HG02870 (cell line): ENCODE measurements around the gene CRHR1.

Experiments
- ATAC-seq: cut with Tn5 transposase; IDR thresholded peaks from one replicate; pipeline ENCODE4 v1.9.1; 2021; ENCODE audit warnings: mild to moderate bottlenecking, moderate library complexity; ENCODE audit not compliant: unreplicated experiment

Gene CRHR1

GRCh38 chr17:45758544-45758943, 25.6 kb upstream of the CRHR1 start:
- no peak for ATAC-seq

- ATAC-seq: no peak
Observed at GRCh38 chr17:45759761-45760160, 24.4 kb upstream of the CRHR1 start.

- no peak for ATAC-seq
Observed at GRCh38 chr17:45761957-45762565, 22.1 kb upstream of the CRHR1 start.

- ATAC-seq: no peak
Observed at GRCh38 chr17:45763182-45763581, 20.9 kb upstream of the CRHR1 start.

GRCh38 chr17:45764479-45764878, 19.6 kb upstream of the CRHR1 start:
- no peak for ATAC-seq

- ATAC-seq: no peak
Observed at GRCh38 chr17:45768000-45768399, 16.1 kb upstream of the CRHR1 start.

GRCh38 chr17:45770632-45771270, 13.4 kb upstream of the CRHR1 start:
- no peak for ATAC-seq

GRCh38 chr17:45771271-45771959, 12.7 kb upstream of the CRHR1 start:
- no peak for ATAC-seq

- ATAC-seq: no peak
Observed at GRCh38 chr17:45775148-45775547, 9.0 kb upstream of the CRHR1 start.

GRCh38 chr17:45775576-45776011, 8.5 kb upstream of the CRHR1 start:
- ATAC-seq: no peak

- no peak for ATAC-seq
Observed at GRCh38 chr17:45776896-45777295, 7.2 kb upstream of the CRHR1 start.

- no peak for ATAC-seq
Observed at GRCh38 chr17:45777388-45777787, 6.7 kb upstream of the CRHR1 start.

GRCh38 chr17:45780921-45781320, 3.2 kb upstream of the CRHR1 start:
- ATAC-seq: no peak

GRCh38 chr17:45782889-45783592, 1.1 kb upstream of the CRHR1 start:
- no peak for ATAC-seq

- no peak for ATAC-seq
Observed at GRCh38 chr17:45783593-45784292, 377 bp upstream of the CRHR1 start.

GRCh38 chr17:45784741-45785479, 790 bp downstream of the CRHR1 start:
- ATAC-seq: no peak

GRCh38 chr17:45785480-45786193, 1.5 kb downstream of the CRHR1 start:
- no peak for ATAC-seq

- no peak for ATAC-seq
Observed at GRCh38 chr17:45786349-45786748, 2.2 kb downstream of the CRHR1 start.

- no peak for ATAC-seq
Observed at GRCh38 chr17:45787044-45787443, 2.9 kb downstream of the CRHR1 start.

GRCh38 chr17:45787656-45788055, 3.5 kb downstream of the CRHR1 start:
- ATAC-seq: no peak
